ENCODE data around the gene OR8A1.

DNA sequence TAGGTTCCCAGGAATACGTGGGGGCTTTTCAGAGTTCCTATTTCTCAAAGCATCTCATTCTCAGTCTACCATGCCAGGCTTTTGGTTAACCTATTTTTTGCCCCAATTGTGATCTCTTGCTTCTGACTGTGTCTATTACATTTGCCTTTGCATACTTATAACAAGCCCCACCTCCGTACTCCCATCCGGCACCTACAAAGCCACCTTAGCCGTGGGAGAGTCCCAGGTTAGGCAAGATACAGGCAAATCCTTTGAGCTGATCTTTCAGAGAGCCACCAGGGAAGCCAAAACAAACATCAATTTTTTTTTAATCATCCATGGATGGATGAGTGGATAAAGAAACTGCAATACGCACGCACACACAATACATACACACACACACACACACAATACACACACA, 22.8 kb downstream of the OR8A1 start:
- TF ChIP-seq, protein P1, sequence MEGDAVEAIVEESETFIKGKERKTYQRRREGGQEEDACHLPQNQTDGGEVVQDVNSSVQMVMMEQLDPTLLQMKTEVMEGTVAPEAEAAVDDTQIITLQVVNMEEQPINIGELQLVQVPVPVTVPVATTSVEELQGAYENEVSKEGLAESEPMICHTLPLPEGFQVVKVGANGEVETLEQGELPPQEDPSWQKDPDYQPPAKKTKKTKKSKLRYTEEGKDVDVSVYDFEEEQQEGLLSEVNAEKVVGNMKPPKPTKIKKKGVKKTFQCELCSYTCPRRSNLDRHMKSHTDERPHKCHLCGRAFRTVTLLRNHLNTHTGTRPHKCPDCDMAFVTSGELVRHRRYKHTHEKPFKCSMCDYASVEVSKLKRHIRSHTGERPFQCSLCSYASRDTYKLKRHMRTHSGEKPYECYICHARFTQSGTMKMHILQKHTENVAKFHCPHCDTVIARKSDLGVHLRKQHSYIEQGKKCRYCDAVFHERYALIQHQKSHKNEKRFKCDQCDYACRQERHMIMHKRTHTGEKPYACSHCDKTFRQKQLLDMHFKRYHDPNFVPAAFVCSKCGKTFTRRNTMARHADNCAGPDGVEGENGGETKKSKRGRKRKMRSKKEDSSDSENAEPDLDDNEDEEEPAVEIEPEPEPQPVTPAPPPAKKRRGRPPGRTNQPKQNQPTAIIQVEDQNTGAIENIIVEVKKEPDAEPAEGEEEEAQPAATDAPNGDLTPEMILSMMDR (IDR thresholded peaks at IDR 0.05), result no peak
- TF ChIP-seq POLR2AphosphoS5 (IDR thresholded peaks at IDR 0.05), result no peak
- no peak for TF ChIP-seq EP300 (IDR thresholded peaks at IDR 0.05)

All from stomach (tissue), 4 donors.